NCI-H1105 (cell line): Measurements from ENCODE around the gene GSK3A.
"Not testable (repeated sequence)": the region's sequence is repeated elsewhere in the genome, so short reads cannot be mapped to it uniquely, and the experiment has no call there.

ENCODE experiments used
- DNase-seq: peaks from one replicate; lab custom pipeline; 2025; lab: John Stamatoyannopoulos, UW

Gene GSK3A

DNA sequence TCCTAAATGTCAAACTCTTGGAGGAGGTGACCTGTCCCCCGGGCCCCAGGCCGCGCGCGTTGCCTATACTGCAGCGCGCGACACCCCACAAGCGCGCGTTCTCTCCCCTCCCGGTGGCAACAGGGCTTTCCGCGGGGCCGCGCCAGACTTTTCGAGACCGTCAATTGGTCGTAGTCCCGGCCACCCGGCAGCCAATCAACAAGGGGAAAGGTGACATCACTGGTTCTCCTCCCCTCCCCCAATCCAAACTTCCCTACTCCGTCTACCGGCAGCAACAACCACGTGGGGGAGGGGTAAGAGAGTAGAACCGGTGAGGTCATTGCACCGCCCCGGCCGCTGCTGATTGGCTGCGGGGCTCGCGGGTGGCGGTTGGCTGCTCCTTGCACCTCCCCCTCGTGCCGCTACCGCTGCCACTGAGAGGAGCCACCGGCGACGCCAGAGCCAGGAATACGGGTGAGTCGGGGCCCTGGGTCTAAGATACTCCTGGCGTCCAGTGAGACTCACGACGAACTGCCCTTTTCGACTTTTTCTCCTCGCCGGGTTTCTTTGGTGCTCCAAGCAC is 25.8 kb upstream of the GSK3A start:
- peak; percentile 100 for DNase-seq

DNA sequence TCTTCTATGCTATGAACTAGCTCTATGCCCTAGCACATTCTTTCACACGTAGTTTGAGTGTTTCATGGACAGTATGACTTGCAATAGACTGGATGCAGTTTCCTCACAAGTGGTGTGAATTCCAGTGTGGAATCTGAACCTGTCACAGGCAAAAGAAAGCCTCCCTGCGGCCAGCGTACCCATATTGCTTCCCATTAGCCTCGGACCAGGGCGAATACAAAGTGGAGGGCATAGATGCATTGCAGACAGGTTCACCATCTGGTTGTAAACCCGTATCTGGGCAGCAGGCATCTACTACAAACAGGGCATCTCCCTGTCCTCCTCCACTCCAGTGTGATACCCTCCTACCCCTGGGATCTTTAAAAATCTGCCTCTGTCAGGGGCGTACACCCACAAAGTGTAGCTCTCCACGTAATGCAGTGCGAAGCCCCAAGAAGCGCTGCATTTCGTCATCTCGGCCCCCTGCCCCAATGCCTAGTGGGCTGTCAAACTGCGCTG is 25.3 kb upstream of the GSK3A start:
- DNase-seq = no peak

GRCh38 chr19:42266928-42267603 is 24.7 kb upstream of the GSK3A start:
- DNase-seq = not testable (repeated sequence)

- not testable (repeated sequence) for DNase-seq
Observed at GRCh38 chr19:42266105-42266504, 23.7 kb upstream of the GSK3A start.

GRCh38 chr19:42261763-42262162 is 19.4 kb upstream of the GSK3A start:
- DNase-seq = no peak

DNA sequence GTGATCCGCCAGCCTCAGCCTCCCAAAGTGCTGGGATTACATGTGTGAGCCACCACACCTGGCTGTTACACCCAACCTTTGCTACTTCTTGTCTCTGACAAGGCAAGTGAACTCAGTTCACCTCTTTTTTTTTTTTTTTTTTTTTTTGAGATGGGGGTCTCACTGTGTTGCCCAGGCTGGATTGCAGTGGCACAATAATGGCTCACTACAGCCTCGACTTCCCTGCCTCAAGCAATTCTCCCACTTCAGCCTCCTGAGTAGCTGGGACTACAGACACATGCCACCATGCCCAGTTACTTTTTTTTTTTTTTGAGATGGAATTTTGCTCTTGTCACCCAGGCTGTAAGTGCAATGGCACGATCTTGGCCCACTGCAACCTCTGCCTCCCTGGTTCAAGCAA is 15.4 kb upstream of the GSK3A start:
- DNase-seq = not testable (repeated sequence)

DNA sequence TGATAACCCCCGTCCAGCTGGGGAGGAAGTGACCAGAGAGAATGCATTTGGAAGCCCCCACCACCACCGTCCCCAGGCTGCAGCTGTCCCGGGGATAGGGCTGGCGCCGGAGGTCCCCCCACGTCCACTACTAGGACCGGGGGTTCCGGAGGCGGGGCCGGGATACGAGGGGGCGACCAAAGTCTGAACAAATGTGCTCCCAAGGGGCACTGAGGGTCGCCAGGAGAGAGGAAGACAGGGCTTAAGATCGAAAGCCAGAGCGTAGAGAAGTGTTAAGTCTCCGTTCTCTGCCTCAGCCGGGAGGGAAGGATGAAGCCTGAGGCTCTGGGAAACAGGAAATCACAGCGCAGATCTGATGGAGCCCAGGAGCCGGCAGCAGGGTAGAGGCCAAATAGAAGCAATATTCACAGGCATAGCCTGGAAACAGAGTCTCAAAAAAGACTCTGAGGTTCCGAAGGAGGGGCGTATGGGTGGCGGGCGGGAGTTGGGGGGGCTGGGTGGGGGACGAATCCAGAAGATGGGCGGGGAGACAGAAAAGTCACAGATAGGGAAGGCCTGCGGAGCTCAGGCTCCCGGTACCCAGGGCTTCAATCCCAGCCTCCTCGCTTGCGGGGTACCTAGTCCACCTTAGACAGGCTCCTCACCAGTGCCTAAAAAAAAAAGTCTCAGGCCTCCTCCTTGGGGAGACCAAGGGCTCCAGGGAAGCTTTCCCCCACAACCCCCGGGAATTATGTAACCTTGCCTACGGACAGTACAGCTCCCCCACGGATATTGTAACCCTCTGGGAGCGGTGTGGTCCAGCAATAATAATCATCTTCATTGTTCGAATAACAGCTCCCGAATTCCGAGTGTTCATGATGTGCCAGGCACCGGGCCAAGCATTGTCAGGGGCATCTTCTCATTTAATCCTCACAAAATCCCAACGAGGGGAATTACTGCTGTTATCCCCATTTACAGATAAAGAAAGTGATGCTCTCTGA is 13.7 kb upstream of the GSK3A start:
- no peak for DNase-seq

GRCh38 chr19:42254850-42255765 is 12.7 kb upstream of the GSK3A start, which contains the start of gene ERF:
ERF (minus strand) TSS chr19:42255128; CDS start chr19:42254999, 129 bp downstream.
- DNase-seq = peak; percentile 76

DNA sequence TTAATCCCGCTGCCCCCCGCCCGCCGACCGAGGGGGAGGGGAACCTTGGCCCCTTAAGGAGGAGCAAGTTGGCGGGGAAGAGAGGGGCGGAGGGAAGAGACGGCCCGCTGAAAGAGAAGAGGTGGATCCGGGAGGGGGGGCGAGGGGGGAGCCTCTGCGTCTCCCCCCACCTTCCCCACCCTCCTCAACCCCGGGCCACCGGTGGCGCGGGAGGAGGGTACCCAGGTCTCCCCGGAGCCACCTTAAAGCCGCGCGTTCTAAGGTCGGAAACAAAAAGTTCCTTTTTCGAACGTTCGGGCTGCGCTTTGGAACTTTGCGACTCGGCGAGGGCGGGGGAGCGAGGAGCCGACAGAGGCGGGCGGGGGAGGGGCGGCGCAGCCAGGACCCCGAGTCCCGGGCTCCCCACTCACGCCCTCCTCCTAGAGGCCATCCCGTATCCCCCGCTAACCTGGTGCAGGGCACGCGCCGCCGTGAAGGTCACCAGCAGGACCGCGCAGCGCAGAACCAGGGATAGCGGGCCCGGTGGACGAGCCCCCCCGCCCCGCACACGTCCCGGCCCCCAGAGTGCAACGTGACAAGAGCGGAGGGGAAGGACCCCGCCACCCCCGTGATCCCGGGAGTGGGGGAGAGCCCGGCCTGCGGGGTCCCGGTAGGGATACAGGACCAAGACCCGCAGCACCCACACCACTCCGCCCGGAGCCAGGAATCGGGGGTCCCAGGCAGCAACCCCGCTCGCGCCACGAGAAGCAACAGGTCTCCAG is 11.9 kb upstream of the GSK3A start:
- DNase-seq = peak; percentile 28

DNA sequence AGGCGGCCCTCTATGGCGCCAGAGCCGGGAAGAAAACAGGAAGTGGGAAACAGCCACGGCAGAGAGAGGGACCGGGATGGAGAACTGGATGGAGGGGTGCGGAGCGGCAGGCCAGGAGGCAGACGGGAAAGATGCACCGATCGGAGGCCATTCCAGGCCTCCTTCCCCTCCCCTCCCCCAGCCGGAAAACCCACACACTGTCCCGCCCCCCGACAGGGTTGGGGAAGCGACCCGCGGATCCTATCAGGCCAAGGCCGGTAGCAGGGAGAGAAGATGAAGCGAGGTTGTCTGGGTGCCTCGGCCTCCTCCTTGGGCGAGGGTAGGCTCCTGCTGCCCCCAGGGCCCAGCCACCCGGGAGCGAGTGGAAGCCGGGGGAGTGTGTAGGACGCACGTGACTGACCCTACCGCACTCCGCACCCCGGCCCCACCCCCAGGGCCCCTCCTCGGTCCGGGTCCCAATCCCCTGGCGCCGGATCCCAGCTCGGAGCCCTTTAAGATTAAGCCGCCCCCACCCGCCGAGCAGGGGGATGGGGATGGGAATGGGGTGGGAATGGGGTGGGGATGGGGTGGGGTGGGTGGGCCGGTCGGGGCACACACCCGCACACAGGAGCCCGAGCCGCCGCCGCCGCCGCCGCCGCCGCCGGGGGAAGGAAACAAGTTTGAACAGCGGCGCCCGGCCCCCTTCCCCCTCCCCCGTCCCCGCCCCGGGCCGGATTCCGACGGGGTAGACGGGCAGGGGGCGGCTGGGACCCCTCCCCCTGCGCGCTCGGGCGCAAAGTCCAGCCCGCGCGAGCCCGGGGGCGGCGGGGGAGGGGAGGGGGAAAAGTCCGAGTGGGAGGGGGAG is 11.1 kb upstream of the GSK3A start:
- no peak for DNase-seq

GRCh38 chr19:42252365-42253244 is 10.2 kb upstream of the GSK3A start:
- DNase-seq = no peak

DNA sequence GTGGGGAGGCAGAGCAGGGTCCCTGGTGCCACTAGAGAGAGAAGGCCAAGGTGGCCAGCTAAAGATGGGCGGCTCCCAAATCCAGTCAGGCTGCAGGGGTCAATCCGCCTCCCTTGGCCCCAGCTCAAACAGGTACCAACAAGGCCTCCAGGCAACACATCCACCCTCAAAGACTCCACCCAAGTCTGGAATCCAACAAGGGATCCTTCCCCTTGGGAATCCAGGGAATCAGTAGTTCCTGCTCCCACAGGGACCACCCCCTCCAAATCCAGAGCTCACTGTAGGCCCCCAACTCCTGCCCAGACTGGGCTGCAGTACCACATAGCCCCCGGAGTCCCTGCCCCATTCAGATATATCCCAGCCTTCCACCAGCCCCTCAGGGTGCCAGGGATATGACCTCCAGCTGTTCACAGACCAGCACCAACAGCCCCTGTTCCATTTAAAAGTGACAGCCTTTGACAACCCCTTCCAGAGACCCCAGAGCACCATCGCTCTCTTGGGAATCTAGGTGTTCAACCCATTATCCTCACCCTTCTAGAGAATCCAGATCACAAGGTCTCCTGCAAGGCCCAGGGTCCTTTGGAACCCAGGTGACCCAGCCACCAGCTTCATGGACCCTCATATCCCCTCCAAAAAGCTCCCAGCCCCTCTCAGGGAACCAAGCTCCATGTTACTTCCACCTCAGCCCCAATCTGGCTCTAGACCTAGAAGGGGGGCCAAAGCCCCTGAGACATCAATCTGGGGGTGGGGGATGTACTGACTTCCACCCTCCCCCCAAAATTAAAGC is 9.4 kb upstream of the GSK3A start:
- no peak for DNase-seq

DNA sequence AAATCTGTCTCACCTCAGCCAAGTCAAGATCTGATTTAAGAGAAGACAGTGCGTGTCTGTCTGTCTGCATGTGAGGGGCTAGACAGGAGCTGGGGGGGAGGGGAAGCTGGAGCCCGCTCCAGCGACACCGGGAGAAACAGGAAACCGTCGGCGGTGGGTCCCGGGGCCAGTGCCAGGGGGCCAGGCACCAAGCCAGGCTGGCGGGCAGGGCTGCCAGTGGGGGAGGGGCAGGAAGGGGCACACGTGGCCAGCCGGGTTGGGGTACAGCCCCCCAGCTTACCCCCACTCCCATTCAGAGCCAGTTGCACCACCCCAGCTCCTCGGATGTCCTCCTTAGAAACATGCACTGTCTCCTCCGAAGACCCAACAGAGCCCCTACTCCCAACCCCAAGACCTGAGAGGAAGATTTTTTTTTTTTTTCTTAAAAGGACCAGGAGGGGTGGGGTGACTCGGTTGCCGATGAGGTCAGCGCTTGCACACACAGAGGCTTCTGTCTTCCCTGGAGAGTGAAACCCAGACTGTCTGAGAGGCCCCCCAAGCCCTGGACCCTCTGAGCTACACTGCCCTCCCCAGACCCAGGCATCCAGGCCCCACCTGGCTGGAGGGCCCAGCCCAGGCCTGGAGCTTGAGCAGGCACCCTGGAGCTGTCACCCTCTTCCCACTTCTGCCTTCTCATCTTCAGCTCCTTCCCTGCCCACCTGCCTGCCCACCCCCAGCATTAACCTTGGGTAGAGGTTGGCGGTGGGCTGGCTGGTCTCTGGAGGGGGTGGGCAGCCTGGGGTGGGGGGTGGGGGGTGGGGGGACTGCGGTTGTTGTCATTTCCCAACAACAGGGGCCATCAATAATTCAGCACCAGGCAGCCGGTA is 8.5 kb upstream of the GSK3A start:
- no peak for DNase-seq

GRCh38 chr19:42250183-42250665 is 7.8 kb upstream of the GSK3A start:
- no peak for DNase-seq

DNA sequence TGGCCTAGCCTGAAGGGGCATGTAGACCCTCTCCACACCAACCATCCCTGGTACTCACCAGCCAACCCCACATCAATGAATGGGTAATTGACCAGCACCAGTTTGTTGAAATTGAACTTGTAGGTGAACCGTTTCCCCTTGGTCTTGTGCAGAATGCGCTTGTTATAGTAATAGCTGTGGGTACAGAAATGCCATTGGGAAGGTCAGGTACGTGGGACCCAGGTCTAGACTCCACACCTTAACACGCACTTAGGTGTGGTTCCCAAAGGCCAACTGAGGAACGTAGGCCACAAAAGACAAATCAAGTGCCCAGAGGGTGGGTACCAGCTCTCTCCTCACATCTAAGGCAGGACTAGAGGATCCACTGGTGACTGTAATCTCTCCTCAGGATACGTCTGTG is 7.4 kb upstream of the GSK3A start:
- DNase-seq = no peak

GRCh38 chr19:42249149-42249750 is 6.8 kb upstream of the GSK3A start:
- DNase-seq = no peak
